ENCODE data around the gene PKP3.
"Not testable (repeated sequence)": the region's sequence is repeated elsewhere in the genome, so short reads cannot be mapped to it uniquely, and the experiment has no call there.

PKP3 gene

DNA sequence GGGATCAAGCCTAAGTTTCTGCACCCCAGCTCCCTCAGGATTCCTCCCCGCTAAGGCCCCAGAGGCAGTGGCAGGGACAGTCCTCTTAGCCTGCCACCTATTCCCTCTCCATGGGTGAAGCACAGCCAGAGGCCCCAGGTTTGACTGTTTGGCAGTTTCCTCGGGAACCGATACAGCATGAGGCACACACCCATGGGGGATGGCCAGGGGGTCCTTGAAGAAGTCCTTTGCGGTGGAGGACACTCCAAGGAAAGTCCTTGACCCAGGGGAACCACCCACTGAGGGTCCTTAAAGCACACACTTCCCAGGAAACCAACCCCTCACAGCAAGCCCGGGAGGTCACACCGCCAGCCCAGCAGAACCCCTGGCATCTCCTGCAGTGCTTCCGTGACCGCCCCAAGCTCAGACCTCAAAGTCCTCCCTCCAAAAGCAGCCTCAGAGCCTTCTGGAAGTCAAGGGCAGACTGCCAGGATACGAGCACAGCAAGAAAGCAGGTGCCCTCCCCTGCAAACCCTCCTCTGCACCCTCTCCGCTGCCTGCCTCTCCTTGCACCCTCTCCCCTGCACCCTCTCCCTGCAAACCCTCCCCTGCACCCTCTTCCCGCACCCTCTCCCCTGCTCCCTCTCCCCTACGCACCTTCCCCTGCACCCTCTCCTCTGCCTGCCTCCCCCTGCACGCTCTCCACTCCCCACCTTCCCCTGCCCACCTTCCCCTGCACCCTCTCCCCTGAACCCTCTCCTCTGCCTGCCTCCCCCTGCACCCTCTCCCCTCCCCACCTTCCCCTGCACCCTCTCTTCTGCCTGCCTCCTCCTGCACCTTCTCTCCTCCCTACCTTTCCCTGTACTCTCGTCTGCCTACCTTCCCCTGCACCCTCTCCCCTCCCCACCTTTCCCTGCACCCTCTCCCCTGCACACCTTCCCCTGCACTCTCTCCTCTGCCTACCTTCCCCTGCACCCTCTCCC, 19.4 kb downstream of the PKP3 start:
- DNase-seq: no peak

DNA sequence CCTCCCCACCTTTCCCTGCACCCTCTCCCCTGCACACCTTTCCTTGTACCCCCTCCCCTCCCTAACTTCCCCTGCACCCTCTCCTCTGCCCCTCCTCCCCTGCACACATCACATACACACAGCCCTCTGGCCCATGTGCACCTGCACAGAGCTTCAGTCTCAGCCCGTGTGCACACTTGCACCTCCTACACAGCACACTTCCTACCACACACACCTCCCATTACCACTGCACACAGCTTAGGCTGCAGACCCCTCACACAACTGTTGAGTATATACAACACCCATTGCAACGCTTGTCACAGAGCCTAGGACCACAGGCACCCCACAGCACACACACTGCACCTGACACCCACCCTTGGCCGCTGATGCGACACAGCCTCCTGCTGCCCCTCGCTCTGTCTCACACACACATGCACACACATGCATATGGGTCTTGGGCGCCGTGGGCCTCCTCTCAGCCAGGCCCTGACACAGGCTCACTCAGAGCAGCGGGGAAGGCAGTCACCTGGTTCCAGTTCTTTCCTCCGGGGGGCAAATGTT, 20.4 kb downstream of the PKP3 start:
- no peak for DNase-seq

- DNase-seq: no peak
Observed at GRCh38 chr11:415640-416041, 21.6 kb downstream of the PKP3 start.

DNA sequence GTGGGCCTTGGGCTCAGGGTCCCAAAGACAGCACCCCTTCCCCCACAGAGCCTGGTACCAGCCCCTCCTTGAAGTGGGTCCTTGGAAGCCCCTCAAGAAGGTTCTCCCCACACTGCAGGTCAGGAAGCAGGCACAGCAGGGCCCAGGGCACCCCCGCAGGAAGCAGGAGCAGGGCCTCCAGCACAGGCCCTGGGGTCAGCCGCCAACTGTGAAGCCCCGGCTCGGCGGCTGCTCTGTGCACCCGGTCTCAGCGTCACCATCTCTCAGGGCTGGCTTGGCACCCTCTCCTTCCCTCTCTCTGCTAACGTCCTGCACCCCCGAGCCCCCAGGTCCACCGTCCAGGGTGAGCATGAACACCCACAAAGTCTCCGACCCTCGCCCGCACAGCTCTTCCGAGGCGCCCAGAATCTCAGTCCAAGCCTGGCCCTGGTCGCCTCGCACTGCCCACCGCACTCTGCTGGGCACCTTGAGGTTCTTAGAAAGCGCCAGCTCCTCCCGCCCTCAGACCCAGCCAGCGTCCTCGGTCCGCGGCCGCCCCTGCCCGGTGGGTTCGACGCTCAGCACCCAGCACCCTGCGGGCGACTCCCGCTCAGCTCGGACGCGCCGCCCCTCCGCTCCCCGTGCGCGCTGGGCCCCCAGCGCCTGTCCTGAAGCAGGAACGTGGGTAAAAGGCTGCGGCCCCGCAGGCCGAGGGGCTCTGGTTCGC, 22.2 kb downstream of the PKP3 start:
- DNase-seq: no peak

DNA sequence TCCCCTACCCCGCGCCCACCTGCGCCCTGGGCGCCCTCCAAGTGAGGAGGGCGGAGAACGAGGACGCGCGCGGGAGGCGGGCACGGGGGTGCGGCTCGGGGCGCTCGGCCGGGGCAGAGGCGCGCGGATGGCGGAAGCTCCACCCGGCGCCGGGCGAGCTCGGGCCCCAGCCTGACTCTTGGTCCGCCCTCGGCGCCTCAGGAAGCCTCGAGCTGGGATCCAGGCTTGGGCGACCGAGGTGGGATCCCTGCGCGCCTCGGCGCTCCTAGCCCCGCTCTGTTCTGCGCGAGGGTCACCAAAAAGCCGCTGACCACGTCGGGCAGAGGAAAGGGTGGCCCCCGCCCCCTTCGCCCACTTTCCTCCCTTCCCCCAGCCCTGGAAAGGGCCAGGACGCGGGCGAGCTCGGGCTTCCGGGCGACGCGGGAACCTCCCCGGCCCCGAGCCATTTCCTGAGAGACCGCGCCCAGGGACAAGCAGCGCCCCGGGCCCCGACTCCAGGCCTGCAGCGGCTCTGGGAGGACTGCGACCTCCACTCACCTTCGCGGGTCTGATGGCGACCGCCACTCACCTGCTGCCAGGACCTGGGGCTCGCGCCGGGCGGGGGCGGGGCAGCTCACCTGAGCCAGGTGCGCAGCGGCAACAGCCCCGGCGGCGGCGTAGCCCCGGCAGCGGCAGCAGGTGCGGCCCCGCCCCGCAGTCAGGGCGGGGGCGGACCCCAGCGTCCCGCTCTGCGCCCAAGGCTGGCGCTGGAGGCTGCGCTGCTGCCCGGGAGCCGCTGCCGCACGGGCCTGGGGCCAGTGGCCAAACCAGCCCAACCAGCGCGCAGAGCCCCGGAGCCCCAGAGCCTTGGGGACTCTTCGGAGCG, 23.0 kb downstream of the PKP3 start:
- DNase-seq: no peak

GRCh38 chr11:417652-418342, 23.8 kb downstream of the PKP3 start:
- no peak for DNase-seq

DNA sequence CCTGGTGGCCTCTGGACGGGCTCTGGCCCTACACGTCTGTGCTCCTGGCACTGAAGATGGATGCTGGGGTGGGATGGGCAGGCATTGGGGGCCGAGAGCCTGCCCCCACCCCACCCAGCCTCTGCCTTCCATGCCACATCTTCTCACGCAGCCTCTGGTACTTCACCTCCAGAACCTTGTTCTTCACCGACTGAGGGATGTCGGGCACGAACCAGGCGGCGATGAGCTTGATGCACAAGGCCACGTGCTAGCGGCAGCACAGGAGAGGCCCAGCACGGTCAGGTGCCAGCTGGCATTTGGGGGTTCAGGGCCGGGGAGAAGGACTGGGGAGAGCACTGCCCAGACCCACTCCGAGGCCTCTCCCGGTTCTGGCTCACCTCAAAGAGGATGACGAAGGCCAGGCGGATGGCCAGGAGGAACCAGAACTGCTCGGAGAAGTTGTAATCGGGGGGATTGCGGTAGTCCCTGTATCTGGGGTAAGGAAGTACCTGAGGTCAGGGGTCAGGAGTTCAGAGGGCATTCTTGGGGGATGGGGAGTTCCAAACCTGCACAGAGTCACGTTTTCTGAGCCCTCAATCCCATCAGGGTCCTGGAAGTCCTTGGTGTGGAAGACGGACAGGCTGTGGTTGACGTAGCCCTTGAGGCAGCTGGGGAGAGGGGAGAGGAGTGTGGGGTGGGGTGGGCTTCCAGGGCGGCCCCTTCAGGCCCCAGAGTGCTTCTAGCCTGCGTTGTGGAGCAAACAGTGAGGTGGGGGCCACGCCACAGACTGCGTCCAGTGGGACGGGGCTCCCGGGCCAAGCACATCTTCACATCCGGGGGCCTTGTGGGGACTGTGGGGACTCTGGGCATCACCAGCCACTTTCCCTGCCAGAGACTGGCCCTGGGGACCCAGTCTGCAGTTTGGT, 24.6 kb downstream of the PKP3 start:
- DNase-seq: no peak

GRCh38 chr11:419248-420005, 25.4 kb downstream of the PKP3 start:
- DNase-seq: no peak

GRCh38 chr11:420054-420910, 26.3 kb downstream of the PKP3 start:
- no peak for DNase-seq

DNA sequence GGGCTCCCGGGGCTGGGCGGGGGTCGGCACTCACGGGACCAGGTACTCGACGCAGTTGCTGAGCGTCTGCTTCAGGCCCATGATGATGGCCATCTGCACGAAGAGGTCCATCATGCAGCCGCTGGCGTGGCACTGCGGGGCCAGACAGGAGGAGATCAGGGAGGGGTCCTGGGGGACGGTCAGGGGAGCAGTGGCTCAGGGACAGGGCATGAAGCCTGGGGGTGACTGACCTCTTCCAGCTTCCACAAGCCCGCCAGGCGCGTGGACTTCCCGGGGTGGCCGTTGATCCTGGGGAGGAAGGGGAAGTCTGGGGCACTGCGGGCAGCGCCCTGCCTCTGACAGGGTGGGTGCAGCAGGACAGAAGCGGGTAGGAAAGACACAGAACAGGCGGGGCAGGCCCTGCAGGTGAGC, 26.9 kb downstream of the PKP3 start:
- DNase-seq: no peak

GRCh38 chr11:422249-422656, 28.2 kb downstream of the PKP3 start:
- no peak for DNase-seq

DNA sequence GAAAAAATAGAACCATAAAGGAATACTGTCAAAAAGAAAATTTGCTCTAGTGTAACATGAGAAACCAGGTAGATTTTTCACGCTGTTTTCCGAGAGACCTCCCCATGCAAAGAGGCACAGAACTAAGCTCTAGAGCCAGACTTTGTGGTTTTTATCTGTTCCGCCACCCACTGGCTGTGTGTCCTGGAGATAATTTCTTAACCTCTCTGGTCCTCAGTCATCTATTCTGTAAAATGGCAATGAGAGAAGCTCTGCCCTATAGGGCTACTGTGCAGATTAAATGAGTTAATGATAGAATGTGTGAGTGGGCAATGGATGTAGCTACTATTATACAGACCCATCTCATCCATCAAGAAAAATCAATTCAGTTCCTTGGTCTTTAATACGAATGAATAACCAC, 30.2 kb downstream of the PKP3 start:
- DNase-seq: no peak

DNA sequence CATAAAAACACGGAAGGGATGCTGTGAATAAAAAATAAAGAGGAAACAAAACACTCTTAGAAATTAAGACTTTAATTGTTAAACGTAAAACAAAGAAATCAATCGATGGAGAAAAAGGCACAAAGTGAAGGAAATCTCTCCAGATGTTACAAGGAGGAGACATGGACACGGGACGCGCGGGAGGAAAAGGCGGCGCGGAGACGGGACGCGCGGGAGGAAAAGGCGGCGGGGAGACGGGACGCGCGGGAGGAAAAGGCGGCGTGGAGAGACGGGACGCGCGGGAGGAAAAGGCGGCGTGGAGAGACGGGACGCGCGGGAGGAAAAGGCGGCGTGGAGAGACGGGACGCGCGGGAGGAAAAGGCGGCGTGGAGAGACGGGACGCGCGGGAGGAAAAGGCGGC, 30.8 kb downstream of the PKP3 start:
- not testable (repeated sequence) for DNase-seq

DNA sequence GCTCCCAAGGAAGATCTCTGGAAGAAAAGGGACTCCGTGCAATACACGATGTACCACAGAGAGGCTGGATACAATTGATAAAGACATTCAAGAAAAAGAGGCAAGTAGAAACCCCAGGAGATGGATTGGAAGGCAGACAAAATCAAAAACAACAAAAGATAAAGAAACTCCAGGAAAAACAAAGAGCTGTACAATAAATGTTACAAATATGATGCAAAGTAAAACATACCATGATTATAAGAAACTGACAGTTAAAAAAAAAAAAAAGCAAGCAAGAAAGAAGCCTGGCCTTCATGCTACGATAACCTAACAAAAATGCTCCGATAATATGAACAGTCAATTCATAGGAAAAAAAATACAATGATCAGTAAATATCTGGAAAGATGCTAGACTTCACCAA, 31.3 kb downstream of the PKP3 start:
- no peak for DNase-seq

GRCh38 chr11:426851-427250, 32.8 kb downstream of the PKP3 start:
- no peak for DNase-seq

DNA sequence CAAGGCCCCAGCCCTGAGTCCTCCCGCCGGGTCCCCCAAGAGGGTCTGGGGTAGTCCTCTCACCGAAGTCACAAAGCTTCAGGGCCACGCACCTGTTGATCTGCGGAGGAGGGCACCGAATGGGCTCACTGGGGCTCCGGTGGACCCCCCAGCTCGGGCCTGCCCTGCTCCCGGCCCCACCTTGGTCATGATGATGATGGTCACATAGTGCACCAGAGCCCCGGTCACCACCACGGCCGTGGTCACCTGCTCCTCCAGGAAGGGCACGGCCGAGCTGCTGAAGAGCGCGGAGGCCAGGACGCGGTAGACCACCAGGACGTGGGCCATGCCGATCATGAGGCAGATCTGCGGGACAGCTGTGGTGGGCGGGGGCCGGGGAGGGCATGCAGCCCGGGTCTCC, 34.3 kb downstream of the PKP3 start:
- DNase-seq: no peak

DNA sequence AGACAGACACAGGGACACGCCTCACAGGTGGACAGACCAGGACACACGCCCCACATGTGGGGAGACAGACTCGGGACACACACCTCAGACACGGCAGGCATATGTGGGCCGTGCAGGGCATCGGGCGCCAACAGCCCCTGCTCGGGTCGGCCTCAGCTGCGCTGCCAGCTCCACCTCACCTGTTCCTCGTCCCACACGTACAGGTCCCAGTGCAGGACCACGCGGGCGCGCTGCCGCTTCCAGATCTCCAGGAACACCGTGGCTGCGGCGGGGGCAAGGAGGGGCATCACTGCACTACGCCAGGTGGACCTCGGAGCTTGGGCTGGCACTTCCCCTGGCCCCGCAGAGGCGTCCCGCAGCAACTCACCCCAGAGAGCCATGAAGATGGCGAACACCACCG, 35.4 kb downstream of the PKP3 start:
- no peak for DNase-seq

DNA sequence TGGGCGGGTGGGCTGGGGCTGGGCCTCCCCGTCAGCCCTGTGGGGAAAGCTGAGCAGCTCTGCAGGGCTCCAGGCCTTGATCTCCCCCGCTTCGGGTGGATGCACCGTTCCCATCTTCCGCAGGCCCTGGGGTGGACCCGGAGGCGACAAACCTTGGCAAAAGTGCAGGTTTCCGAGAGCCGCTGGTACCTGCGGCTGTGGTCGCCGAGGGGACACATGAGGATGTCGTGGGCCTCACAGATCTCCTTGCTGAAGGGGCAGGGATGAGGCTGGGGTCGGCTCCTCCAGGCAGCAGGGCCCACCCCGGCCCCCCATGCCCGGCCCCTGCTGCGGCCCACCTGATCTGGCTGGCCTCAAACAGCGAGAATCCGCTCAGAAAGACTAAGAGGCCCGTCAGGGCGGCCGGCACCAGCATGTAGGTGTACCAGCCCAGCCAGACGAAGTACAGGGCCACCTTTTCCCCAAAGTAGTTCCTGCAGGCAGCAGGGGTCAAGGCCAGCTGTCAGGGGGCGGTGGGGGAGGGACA, 36.0 kb downstream of the PKP3 start:
- no peak for DNase-seq

- no peak for DNase-seq
Observed at GRCh38 chr11:431921-432320, 37.9 kb downstream of the PKP3 start.

Measured in NCI-H1048 (cell line).